ENCODE data around the gene TUBGCP4. TPM values are rescaled to one million over a fixed set of nuclear protein-coding genes. Genes with fewer than 3 reads are reported as not detected.

TUBGCP4 gene
- total RNA-seq, 1 experiment from 2014 or later = 23.5 TPM

DNA sequence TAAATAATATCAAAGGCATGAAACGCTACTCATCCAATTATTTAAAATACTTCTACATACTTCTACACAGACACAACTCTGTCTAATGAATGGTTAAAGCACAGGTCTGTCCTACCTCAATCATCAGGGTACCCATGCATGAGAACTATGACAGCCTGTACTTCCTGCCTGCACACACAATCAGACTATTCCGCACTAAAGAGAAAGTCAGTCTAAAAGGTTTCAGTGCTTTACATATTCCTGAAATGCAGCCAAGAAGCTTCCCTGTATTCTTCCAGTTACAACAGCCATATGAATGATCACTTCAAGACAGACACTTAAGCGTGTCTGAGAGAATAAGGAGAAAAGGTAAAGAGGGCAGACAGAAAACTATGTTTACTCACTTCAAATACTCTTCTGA, 58.8 kb downstream of the TUBGCP4 start:
- no peak overlapping the region for H3K14ac ChIP-seq (ENCODE audit: insufficient read depth, low read length)
- no peak overlapping the region for H3K9ac ChIP-seq (ENCODE audit: extremely low read depth, insufficient read length, low read length)
- Mint-ChIP-seq H3K27me3 (ENCODE audit: low read depth) (no peaks in the 10 kb centered on the region), H3K4me1 (no peaks in the 10 kb centered on the region), H3K27ac (no peak overlapping the region), H3K4me3 (no peak overlapping the region), H3K9me3 (no peaks in the 10 kb centered on the region), H3K36me3 (ENCODE audit: insufficient read depth in 1 of 3, low read depth in 3 of 3) (peaks cover 45 to 74% (median 60%) of the 10 kb centered on the region in 3 experiments; a peak in 6 of 7 replicates)
- no peaks in the 10 kb centered on the region for H3K4me1 ChIP-seq (ENCODE audit: insufficient read depth, low read length)
- no peak overlapping the region for H2BK12ac ChIP-seq (ENCODE audit: insufficient read length, low read depth, low read length)
- DNase-seq = no peak
- H4K20me1 ChIP-seq (ENCODE audit: control insufficient read depth, insufficient read depth, insufficient read length) = no peaks in the 10 kb centered on the region
- H4K8ac ChIP-seq (replicated peaks; ENCODE audit: insufficient read length, low read depth, low read length) = no peak overlapping the region
- no peak overlapping the region for H3K18ac ChIP-seq (ENCODE audit: insufficient read length, low read depth, low read length)
- H2BK5ac ChIP-seq (ENCODE audit: insufficient read length, low read length) = no peak overlapping the region
- no peaks in the 10 kb centered on the region for H3K79me1 ChIP-seq (ENCODE audit: insufficient read depth, low read depth, low read length, poor library complexity, severe bottlenecking)
- no peaks in the 10 kb centered on the region for H3K9me3 ChIP-seq (ENCODE audit: control insufficient read depth, low read depth, low read length)
- no peak overlapping the region for H3K4ac ChIP-seq (ENCODE audit: low read depth, low read length)
- no peak overlapping the region for H3K27ac ChIP-seq (ENCODE audit: insufficient read length, low read depth, low read length)
- H3K23ac ChIP-seq (ENCODE audit: insufficient read length, low read depth, low read length) = no peak overlapping the region
- no peak overlapping the region for H3T11ph ChIP-seq (ENCODE audit: low read length)
- no peak overlapping the region for H4K91ac ChIP-seq (ENCODE audit: insufficient read length, low read depth, low read length)
- no peaks in the 10 kb centered on the region for H3K23me2 ChIP-seq (ENCODE audit: insufficient read length, low read depth, low read length, poor library complexity, severe bottlenecking)
- no peak overlapping the region for H2AFZ ChIP-seq (ENCODE audit: low read length)
- no peak overlapping the region for H3K4me2 ChIP-seq (ENCODE audit: insufficient read depth, insufficient read length, low read length)
- no peak overlapping the region for H2BK20ac ChIP-seq (ENCODE audit: low read depth, low read length, poor library complexity, severe bottlenecking)
- no peaks in the 10 kb centered on the region for H3K79me2 ChIP-seq (ENCODE audit: insufficient read depth, low read length)
- no peak overlapping the region for H3K56ac ChIP-seq (ENCODE audit: insufficient read length, low read depth, low read length)
- no peaks in the 10 kb centered on the region for H3K27me3 ChIP-seq (ENCODE audit: insufficient read depth, low read length)
- no peak overlapping the region for H2BK15ac ChIP-seq (ENCODE audit: low read depth, low read length)
- no CpG with 5 or more reads among the region's 3 CpGs for WGBS (ENCODE audit: extremely low coverage, insufficient read length, low lambda C conversion rate)
- TF ChIP-seq, protein P1, sequence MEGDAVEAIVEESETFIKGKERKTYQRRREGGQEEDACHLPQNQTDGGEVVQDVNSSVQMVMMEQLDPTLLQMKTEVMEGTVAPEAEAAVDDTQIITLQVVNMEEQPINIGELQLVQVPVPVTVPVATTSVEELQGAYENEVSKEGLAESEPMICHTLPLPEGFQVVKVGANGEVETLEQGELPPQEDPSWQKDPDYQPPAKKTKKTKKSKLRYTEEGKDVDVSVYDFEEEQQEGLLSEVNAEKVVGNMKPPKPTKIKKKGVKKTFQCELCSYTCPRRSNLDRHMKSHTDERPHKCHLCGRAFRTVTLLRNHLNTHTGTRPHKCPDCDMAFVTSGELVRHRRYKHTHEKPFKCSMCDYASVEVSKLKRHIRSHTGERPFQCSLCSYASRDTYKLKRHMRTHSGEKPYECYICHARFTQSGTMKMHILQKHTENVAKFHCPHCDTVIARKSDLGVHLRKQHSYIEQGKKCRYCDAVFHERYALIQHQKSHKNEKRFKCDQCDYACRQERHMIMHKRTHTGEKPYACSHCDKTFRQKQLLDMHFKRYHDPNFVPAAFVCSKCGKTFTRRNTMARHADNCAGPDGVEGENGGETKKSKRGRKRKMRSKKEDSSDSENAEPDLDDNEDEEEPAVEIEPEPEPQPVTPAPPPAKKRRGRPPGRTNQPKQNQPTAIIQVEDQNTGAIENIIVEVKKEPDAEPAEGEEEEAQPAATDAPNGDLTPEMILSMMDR (conservative IDR thresholded peaks at IDR 0.05) = no peak
- no peak overlapping the region for H4K5ac ChIP-seq (ENCODE audit: insufficient read length, low read depth, low read length)
- no peak overlapping the region for H2BK120ac ChIP-seq (ENCODE audit: low read depth, low read length, poor library complexity, severe bottlenecking)
- no peak overlapping the region for H2AK5ac ChIP-seq (ENCODE audit: insufficient read length, low read length)
